HEK293T (cell line): ENCODE results near the gene ZNRF1.

ENCODE experiments used
- ARNT ChIP-seq: fragments of 450-650 bp; IDR thresholded peaks from 2 replicates; pipeline ENCODE4 v1.6.1; 2017; ENCODE audit warnings: mild to moderate bottlenecking
- BHLHE40 ChIP-seq: fragments of 450-650 bp; IDR thresholded peaks from 2 replicates; pipeline ENCODE4 v1.6.1; 2016; ENCODE audit warnings: mild to moderate bottlenecking, moderate library complexity, borderline replicate concordance
- CTBP1 ChIP-seq: fragments of 450-650 bp; IDR thresholded peaks from 2 replicates; pipeline ENCODE4 v1.6.1; 2016; ENCODE audit warnings: borderline replicate concordance
- ELF4 ChIP-seq: fragments of 450-650 bp; IDR thresholded peaks from 2 replicates; pipeline ENCODE4 v1.6.1; 2017; ENCODE audit warnings: antibody characterized with exemption
- FOXK2 ChIP-seq: fragments of 450-650 bp; IDR thresholded peaks from 2 replicates; pipeline ENCODE4 v1.6.1; 2016; ENCODE audit warnings: mild to moderate bottlenecking
- FOXM1 ChIP-seq: fragments of 450-650 bp; IDR thresholded peaks from 2 replicates; pipeline ENCODE4 v1.6.1; 2017; ENCODE audit warnings: mild to moderate bottlenecking, borderline replicate concordance
- HDGF ChIP-seq: fragments of 450-650 bp; IDR thresholded peaks from 2 replicates; pipeline ENCODE4 v1.6.1; 2017; ENCODE audit warnings: antibody characterized with exemption, borderline replicate concordance
- L3MBTL2 ChIP-seq: fragments of 450-650 bp; conservative IDR thresholded peaks from 2 replicates; pipeline ENCODE4 v1.6.1; 2016; ENCODE audit warnings: mild to moderate bottlenecking
- SP1 ChIP-seq: fragments of 450-650 bp; IDR thresholded peaks from 2 replicates; pipeline ENCODE4 v1.6.1; 2017
- SUZ12 ChIP-seq: fragments of 450-650 bp; IDR thresholded peaks from 2 replicates; pipeline ENCODE4 v1.6.1; 2016; ENCODE audit warnings: mild to moderate bottlenecking
- TARDBP ChIP-seq: fragments of 450-650 bp; IDR thresholded peaks from 2 replicates; pipeline ENCODE4 v1.6.1; 2016
- TF ChIP-seq, protein P1 (sequence below): fragments of 450-650 bp; IDR thresholded peaks from 2 replicates; pipeline ENCODE4 v1.6.1; 2016

DNA sequence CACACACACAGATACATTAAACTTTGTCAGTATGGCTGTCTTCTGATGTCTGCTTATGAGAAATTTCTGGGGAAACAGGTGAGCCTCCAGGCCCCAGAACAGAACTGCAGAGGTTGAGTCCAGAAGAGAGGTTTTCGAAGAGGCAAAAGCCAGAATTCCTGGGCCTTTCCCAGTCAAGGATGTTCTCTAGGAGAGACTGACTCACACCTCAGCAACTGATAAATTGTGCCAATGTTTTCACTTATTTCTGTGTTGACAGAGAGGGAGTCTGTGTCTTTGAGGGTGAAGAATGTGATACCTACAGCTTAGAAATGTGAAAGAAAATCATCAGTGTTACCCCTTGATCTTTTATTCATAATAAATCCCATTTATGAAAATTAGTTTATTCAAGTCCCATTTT is 87.5 kb downstream of the ZNRF1 start:
- no peak for TF ChIP-seq HDGF
- TF ChIP-seq TARDBP, result no peak
- TF ChIP-seq, protein P1, sequence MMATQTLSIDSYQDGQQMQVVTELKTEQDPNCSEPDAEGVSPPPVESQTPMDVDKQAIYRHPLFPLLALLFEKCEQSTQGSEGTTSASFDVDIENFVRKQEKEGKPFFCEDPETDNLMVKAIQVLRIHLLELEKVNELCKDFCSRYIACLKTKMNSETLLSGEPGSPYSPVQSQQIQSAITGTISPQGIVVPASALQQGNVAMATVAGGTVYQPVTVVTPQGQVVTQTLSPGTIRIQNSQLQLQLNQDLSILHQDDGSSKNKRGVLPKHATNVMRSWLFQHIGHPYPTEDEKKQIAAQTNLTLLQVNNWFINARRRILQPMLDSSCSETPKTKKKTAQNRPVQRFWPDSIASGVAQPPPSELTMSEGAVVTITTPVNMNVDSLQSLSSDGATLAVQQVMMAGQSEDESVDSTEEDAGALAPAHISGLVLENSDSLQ, result no peak
- TF ChIP-seq ELF4, result no peak
- no peak for TF ChIP-seq SUZ12
- no peak for TF ChIP-seq ARNT
- no peak for TF ChIP-seq SP1
- TF ChIP-seq FOXM1, result no peak
- no peak for TF ChIP-seq BHLHE40
- no peak for TF ChIP-seq CTBP1
- TF ChIP-seq L3MBTL2, result no peak
- no peak for TF ChIP-seq FOXK2
